ENCODE data around the gene ITGB1BP2. TPM values are rescaled to one million over a fixed set of nuclear protein-coding genes. Genes with fewer than 3 reads are reported as not detected.
"Not testable (repeated sequence)": the region's sequence is repeated elsewhere in the genome, so short reads cannot be mapped to it uniquely, and the experiment has no call there.

Gene ITGB1BP2
- total and polyA plus RNA-seq, 2 donors (not counting 3 experiments of a cell fraction or from before 2014, with no cell fraction given), result 1.8 to 4.6 TPM

GRCh38 chrX:71304561-71304960 lies 3.0 kb downstream of the ITGB1BP2 start:
- Histone ChIP-seq H3K9me3 (replicated peaks; ENCODE audit: control insufficient read depth, insufficient read depth, low read length) (no peaks in the 10 kb centered on the region), H3K9ac (replicated peaks; ENCODE audit: extremely low read depth, insufficient read depth, low read length) (no peak overlapping the region), H4K20me1 (replicated peaks; ENCODE audit: control insufficient read depth, extremely low read depth, insufficient read depth, low read length) (no peaks in the 10 kb centered on the region), H3K27me3 (ENCODE audit: control insufficient read depth in 2 of 2, insufficient read depth in 2 of 2, low read length in 2 of 2) (no peaks in the 10 kb centered on the region), H3K4me3 (replicated peaks in 1 of 3; ENCODE audit: insufficient read depth in 1 of 3, low read depth in 1 of 3, low read length in 3 of 3) (no peak overlapping the region), H3K9me1 (replicated peaks; ENCODE audit: control insufficient read depth, extremely low read depth, insufficient read depth, low read length) (no peaks in the 10 kb centered on the region), H3K27ac (ENCODE audit: insufficient read depth, low read depth, low read length) (no peak overlapping the region), H3K79me2 (ENCODE audit: control insufficient read depth, insufficient read depth, low read length) (no peaks in the 10 kb centered on the region), H2AFZ (ENCODE audit: low read depth, low read length) (no peak overlapping the region), H3K36me3 (ENCODE audit: control insufficient read depth in 2 of 2, extremely low read depth in 1 of 2, insufficient read depth in 2 of 2, low read length in 2 of 2) (peaks cover 4 to 8% of the 10 kb centered on the region in 2 experiments), H3K4me1 (ENCODE audit: control insufficient read depth, extremely low read depth, insufficient read depth, low read length) (peaks cover 26% of the 10 kb centered on the region), H3K4me2 (ENCODE audit: insufficient read depth, low read length) (no peak overlapping the region)
- no peak for FAIRE-seq
- intact Hi-C loops (cut with micrococcal nuclease) (loop anchor here (5.0 kb wide), 1 partner anchor 63 kb away; the partner anchor contains the start of gene TAF1), dilution Hi-C loops (cut with MboI; ENCODE audit: extremely low pct_ligation_motif_present, low sequenced_read_pairs) (no loop called here)
- POLR2A ChIA-PET, result no interaction called here
- BruUV-seq (replicated peaks), result no TSS peak
- DNase-seq (ENCODE audit: low read depth, low spot score), result no peak
- TF ChIP-seq MAX (IDR thresholded peaks at IDR 0.05; ENCODE audit: insufficient read depth, insufficient read length) (no peak), JUN (IDR thresholded peaks at IDR 0.05; ENCODE audit: borderline replicate concordance, insufficient read depth, insufficient read length, low read depth) (no peak), EZH2 (IDR thresholded peaks at IDR 0.05; ENCODE audit: borderline replicate concordance, low read depth, low read length, severe bottlenecking) (no peak)
- CTCF ChIA-PET, result no interaction called here

GRCh38 chrX:71315917-71316316 lies 14.4 kb downstream of the ITGB1BP2 start:
- Histone ChIP-seq H4K20me1 (replicated peaks; ENCODE audit: control insufficient read depth, extremely low read depth, insufficient read depth, low read length) (no peaks in the 10 kb centered on the region), H3K27me3 (ENCODE audit: control insufficient read depth in 2 of 2, insufficient read depth in 2 of 2, low read length in 2 of 2) (no peaks in the 10 kb centered on the region), H3K27ac (ENCODE audit: insufficient read depth, low read depth, low read length) (no peak overlapping the region), H3K79me2 (ENCODE audit: control insufficient read depth, insufficient read depth, low read length) (no peaks in the 10 kb centered on the region), H3K9ac (replicated peaks; ENCODE audit: extremely low read depth, insufficient read depth, low read length) (no peak overlapping the region), H3K9me1 (replicated peaks; ENCODE audit: control insufficient read depth, extremely low read depth, insufficient read depth, low read length) (no peaks in the 10 kb centered on the region), H3K4me2 (ENCODE audit: insufficient read depth, low read length) (no peak overlapping the region), H3K36me3 (ENCODE audit: control insufficient read depth in 2 of 2, extremely low read depth in 1 of 2, insufficient read depth in 2 of 2, low read length in 2 of 2) (no peaks in the 10 kb centered on the region), H2AFZ (ENCODE audit: low read depth, low read length) (no peak overlapping the region), H3K4me1 (ENCODE audit: control insufficient read depth, extremely low read depth, insufficient read depth, low read length) (no peaks in the 10 kb centered on the region), H3K9me3 (replicated peaks; ENCODE audit: control insufficient read depth, insufficient read depth, low read length) (no peaks in the 10 kb centered on the region), H3K4me3 (replicated peaks in 1 of 3; ENCODE audit: insufficient read depth in 1 of 3, low read depth in 1 of 3, low read length in 3 of 3) (no peak overlapping the region)
- intact Hi-C loops (cut with micrococcal nuclease), result no loop called here
- TF ChIP-seq MAX (IDR thresholded peaks at IDR 0.05; ENCODE audit: insufficient read depth, insufficient read length) (no peak), POLR2A (IDR thresholded peaks at IDR 0.05; ENCODE audit: low read depth, low read length) (no peak), MYC (IDR thresholded peaks at IDR 0.05; ENCODE audit: low read depth, low read length) (no peak), JUN (IDR thresholded peaks at IDR 0.05; ENCODE audit: borderline replicate concordance, insufficient read depth, insufficient read length, low read depth) (no peak), GATA2 (IDR thresholded peaks at IDR 0.05; ENCODE audit: insufficient read depth, insufficient read length, low read depth, low read length) (no peak)
- BruUV-seq (replicated peaks), result no TSS peak
- dilution Hi-C loops (cut with MboI; ENCODE audit: extremely low pct_ligation_motif_present, low sequenced_read_pairs), result no loop called here
- CTCF ChIA-PET, result no interaction called here
- FAIRE-seq, result no peak
- DNase-seq (ENCODE audit: low read depth, low spot score), result no peak
- POLR2A ChIA-PET, result no interaction called here

- H3K4me2 ChIP-seq (ENCODE audit: insufficient read depth, low read length); FAIRE-seq; DNase-seq (ENCODE audit: low read depth, low spot score); H3K4me1 ChIP-seq (ENCODE audit: control insufficient read depth, extremely low read depth, insufficient read depth, low read length); H3K79me2 ChIP-seq (ENCODE audit: control insufficient read depth, insufficient read depth, low read length); H3K36me3 ChIP-seq (ENCODE audit: control insufficient read depth in 2 of 2, extremely low read depth in 1 of 2, insufficient read depth in 2 of 2, low read length in 2 of 2); intact Hi-C loops (cut with micrococcal nuclease); H3K4me3 ChIP-seq (replicated peaks in 1 of 3; ENCODE audit: insufficient read depth in 1 of 3, low read depth in 1 of 3, low read length in 3 of 3); CTCF ChIA-PET; H3K27ac ChIP-seq (ENCODE audit: insufficient read depth, low read depth, low read length); H3K9me1 ChIP-seq (replicated peaks; ENCODE audit: control insufficient read depth, extremely low read depth, insufficient read depth, low read length); H2AFZ ChIP-seq (ENCODE audit: low read depth, low read length); BruUV-seq (replicated peaks); dilution Hi-C loops (cut with MboI; ENCODE audit: extremely low pct_ligation_motif_present, low sequenced_read_pairs); H4K20me1 ChIP-seq (replicated peaks; ENCODE audit: control insufficient read depth, extremely low read depth, insufficient read depth, low read length); H3K9me3 ChIP-seq (replicated peaks; ENCODE audit: control insufficient read depth, insufficient read depth, low read length); POLR2A ChIA-PET; H3K9ac ChIP-seq (replicated peaks; ENCODE audit: extremely low read depth, insufficient read depth, low read length); H3K27me3 ChIP-seq (ENCODE audit: control insufficient read depth in 2 of 2, insufficient read depth in 2 of 2, low read length in 2 of 2): not testable (repeated sequence)
Observed at GRCh38 chrX:71316959-71317358, 15.4 kb downstream of the ITGB1BP2 start.
